HL-60 (cell line): ENCODE results near the gene SDK1.

ENCODE experiments used
- DNase-seq, 2 experiments: peaks; one replicate each; pipeline ENCODE4 v3.0.0-alpha.2; 2010 to 2020; ENCODE audit warnings: low read depth in 1 of 2, low spot score in 1 of 2
- H3K27ac ChIP-seq: fragments of 250-450 bp; sonication (Bioruptor Pico); replicated peaks from 2 replicates; pipeline ENCODE4 v1.5.1; 2020; ENCODE audit warnings: mild to moderate bottlenecking, moderate library complexity
- H3K27me3 ChIP-seq: fragments of 250-450 bp; sonication (Bioruptor Pico); 2 replicates; pipeline ENCODE4 v1.5.1; 2021; ENCODE audit warnings: mild to moderate bottlenecking, moderate library complexity; ENCODE audit not compliant: insufficient read depth, poor library complexity, severe bottlenecking
- H3K4me3 ChIP-seq: replicated peaks from 2 replicates; pipeline ENCODE4 v1.5.1; 2011; ENCODE audit warnings: mild to moderate bottlenecking, control low read depth, low read length; ENCODE audit not compliant: insufficient read depth
- CTCF ChIP-seq: IDR thresholded peaks from one replicate; pipeline ENCODE4 v1.5.1; 2011; ENCODE audit warnings: low read length, control low read depth, inconsistent platforms; ENCODE audit not compliant: insufficient read depth
- GABPA ChIP-seq: IDR thresholded peaks from 2 replicates; pipeline ENCODE4 v1.6.1; 2012; ENCODE audit warnings: low read depth
- POLR2AphosphoS5 ChIP-seq: IDR thresholded peaks from 2 replicates; pipeline ENCODE4 v1.6.1; 2012; ENCODE audit warnings: low read depth
- REST ChIP-seq: IDR thresholded peaks from 2 replicates; pipeline ENCODE4 v1.6.1; 2012; ENCODE audit warnings: low read depth; ENCODE audit not compliant: insufficient replicate concordance
- SPI1 ChIP-seq: IDR thresholded peaks from 2 replicates; pipeline ENCODE4 v1.6.1; 2012; ENCODE audit warnings: low read depth, mild to moderate bottlenecking, borderline replicate concordance

Gene SDK1

GRCh38 chr7:3451701-3452100, 150.6 kb downstream of the SDK1 start:
- Histone ChIP-seq H3K27me3 (no peaks in the 10 kb centered on the region), H3K27ac (no peak overlapping the region), H3K4me3 (no peak overlapping the region)
- TF ChIP-seq REST (no peak), SPI1 (no peak), GABPA (no peak), CTCF (no peak), POLR2AphosphoS5 (no peak)
- no peak for DNase-seq

- H3K4me3 ChIP-seq: no peak overlapping the region
- no peak overlapping the region for H3K27ac ChIP-seq
- no peaks in the 10 kb centered on the region for H3K27me3 ChIP-seq
- no peak for TF ChIP-seq SPI1
- no peak for TF ChIP-seq REST
- TF ChIP-seq POLR2AphosphoS5: no peak
- DNase-seq: no peak
These were observed 152.3 kb downstream of the SDK1 start for GRCh38 chr7:3453398-3453797.

GRCh38 chr7:3455806-3456595, 154.9 kb downstream of the SDK1 start:
- DNase-seq: no peak
- no peak overlapping the region for H3K4me3 ChIP-seq
- H3K27ac ChIP-seq: no peak overlapping the region
- no peaks in the 10 kb centered on the region for H3K27me3 ChIP-seq
- TF ChIP-seq POLR2AphosphoS5 (no peak), CTCF (no peak), GABPA (no peak), REST (no peak), SPI1 (no peak)
